Liver (tissue), 9 donors: ENCODE measurements around the gene UBL4A. TPM values are rescaled to one million over a fixed set of nuclear protein-coding genes. Genes with fewer than 3 reads are reported as not detected.

ENCODE experiments used
- DNase-seq: peaks from one replicate; pipeline ENCODE4 v3.0.0-alpha.2; 2017; ENCODE audit warnings: low spot score
- H3K27ac ChIP-seq, 2 donors: one replicate each; pipeline ENCODE4 v1.7.0; 2013; ENCODE audit warnings: inconsistent platforms in 2 of 2, low read length in 2 of 2, control low read depth in 1 of 2, low read depth in 1 of 2, mild to moderate bottlenecking in 1 of 2
- H3K27me3 ChIP-seq, 4 donors: one replicate each; pipeline versions ENCODE4 v1.6.1 to v1.7.0; 2013; ENCODE audit warnings: low read length in 3 of 4, inconsistent platforms in 1 of 4, mild to moderate bottlenecking in 1 of 4, moderate library complexity in 1 of 4; ENCODE audit not compliant: control insufficient read depth in 4 of 4, insufficient read depth in 4 of 4
- H3K36me3 ChIP-seq, 4 donors: one replicate each; pipeline versions ENCODE4 v1.6.1 to v1.7.0; 2013; ENCODE audit warnings: low read length in 3 of 4, mild to moderate bottlenecking in 3 of 4, low read depth in 1 of 4, moderate library complexity in 1 of 4; ENCODE audit not compliant: control insufficient read depth in 4 of 4, insufficient read depth in 3 of 4
- H3K4me1 ChIP-seq, 4 donors: one replicate each; pipeline versions ENCODE4 v1.6.1 to v1.7.0; 2013; ENCODE audit warnings: low read length in 3 of 4, mild to moderate bottlenecking in 3 of 4, moderate library complexity in 1 of 4; ENCODE audit not compliant: control insufficient read depth in 4 of 4, insufficient read depth in 4 of 4
- H3K4me3 ChIP-seq, 3 donors: one replicate each; pipeline versions ENCODE4 v1.6.1 to v1.7.0; 2013; ENCODE audit warnings: low read length in 3 of 3, control low read depth in 1 of 3, low read depth in 1 of 3, mild to moderate bottlenecking in 1 of 3
- H3K9ac ChIP-seq, 2 donors: one replicate each; pipeline ENCODE4 v1.7.0; 2013; ENCODE audit warnings: low read length in 2 of 2, mild to moderate bottlenecking in 2 of 2, moderate library complexity in 2 of 2, control low read depth in 1 of 2, low read depth in 1 of 2
- H3K9me3 ChIP-seq, 4 donors: one replicate each; pipeline versions ENCODE4 v1.6.1 to v1.7.0; 2013; ENCODE audit warnings: low read length in 3 of 4; ENCODE audit not compliant: control insufficient read depth in 4 of 4
- EGR1 ChIP-seq, 2 donors: IDR thresholded peaks; 2 replicates each; pipeline ENCODE4 v1.6.1; 2016 to 2018; ENCODE audit warnings: antibody characterized with exemption in 2 of 2, low read depth in 2 of 2
- FOXA1 ChIP-seq: IDR thresholded peaks from 2 replicates; pipeline ENCODE4 v1.6.1; 2016; ENCODE audit warnings: antibody characterized with exemption
- FOXA2 ChIP-seq: IDR thresholded peaks from 2 replicates; pipeline ENCODE4 v1.6.1; 2016; ENCODE audit warnings: antibody characterized with exemption
- GABPA ChIP-seq, 2 donors: IDR thresholded peaks in 1 of 2; conservative IDR thresholded peaks in 1 of 2; 2 replicates each; pipeline ENCODE4 v1.6.1; 2016; ENCODE audit warnings: antibody characterized with exemption in 2 of 2, mild to moderate bottlenecking in 1 of 2, moderate library complexity in 1 of 2
- HNF4A ChIP-seq, 2 donors: conservative IDR thresholded peaks; 2 replicates each; pipeline ENCODE4 v1.6.1; 2016; ENCODE audit warnings: antibody characterized with exemption in 2 of 2, mild to moderate bottlenecking in 2 of 2
- HNF4G ChIP-seq: IDR thresholded peaks from 2 replicates; pipeline ENCODE4 v1.6.1; 2016; ENCODE audit warnings: antibody characterized with exemption
- JUND ChIP-seq, 2 donors: IDR thresholded peaks; 2 replicates each; pipeline ENCODE4 v1.6.1; 2016; ENCODE audit warnings: antibody characterized with exemption in 2 of 2
- NR2F2 ChIP-seq: IDR thresholded peaks from 2 replicates; pipeline ENCODE4 v1.6.1; 2016; ENCODE audit warnings: antibody characterized with exemption
- RAD21 ChIP-seq, 2 donors: IDR thresholded peaks; 2 replicates each; pipeline ENCODE4 v1.6.1; 2016; ENCODE audit warnings: antibody characterized with exemption in 2 of 2, mild to moderate bottlenecking in 2 of 2
- RXRA ChIP-seq, 2 donors: IDR thresholded peaks; 2 replicates each; pipeline ENCODE4 v1.6.1; 2017 to 2018; ENCODE audit warnings: antibody characterized with exemption in 2 of 2, mild to moderate bottlenecking in 1 of 2
- SP1 ChIP-seq: IDR thresholded peaks from 2 replicates; pipeline ENCODE4 v1.6.1; 2018; ENCODE audit warnings: antibody characterized with exemption, mild to moderate bottlenecking
- TAF1 ChIP-seq: conservative IDR thresholded peaks from 2 replicates; pipeline ENCODE4 v1.6.1; 2016; ENCODE audit warnings: antibody characterized with exemption, mild to moderate bottlenecking
- YY1 ChIP-seq: IDR thresholded peaks from 2 replicates; pipeline ENCODE4 v1.6.1; 2016; ENCODE audit warnings: antibody characterized with exemption, mild to moderate bottlenecking
- WGBS: extraction: QIAGEN DNeasy Blood & Tissue Kit; methylation state at CpG from one replicate; pipeline ENCODE4 v1.1.7; 2013; 5-methylcytosine and 5-hydroxymethylcytosine counted together
- polyA plus RNA-seq, 2 donors: library from polyadenylated mRNA; stranded (reverse) in 1 of 2; unstranded in 1 of 2; fragments of 200-250 nt in 1 of 2; fragments of >200 nt in 1 of 2; fragmentation: Nextera tagmentation in 1 of 2; extraction: Ambion mirVana in 1 of 2; gene quantifications; one replicate each; pipeline versions ENCODE4 v1.2.1 to v1.2.3, GENCODE V29; 2013 to 2015
- total RNA-seq, 2 donors: library from RNA; depleted of rRNA; stranded (reverse); fragments of >200 nt; gene quantifications; one replicate each; pipeline ENCODE4 v1.2.3, GENCODE V29; 2014
- TF ChIP-seq, protein P1 (sequence below): IDR thresholded peaks from 2 replicates; pipeline ENCODE4 v1.6.1; 2016; ENCODE audit warnings: antibody characterized with exemption
- TF ChIP-seq, protein P2 (sequence below): IDR thresholded peaks from 2 replicates; pipeline ENCODE4 v1.6.1; 2016; ENCODE audit warnings: antibody characterized with exemption, mild to moderate bottlenecking
- TF ChIP-seq, protein P3 (sequence below): fragments of 150-350 bp; IDR thresholded peaks from 2 replicates; pipeline ENCODE4 v1.5.1; 2017; ENCODE audit warnings: improper control_type of control experiment, low read depth, low read length; ENCODE audit not compliant: missing input control
- TF ChIP-seq, protein P4 (sequence below): IDR thresholded peaks from 2 replicates; pipeline ENCODE4 v1.6.1; 2016; ENCODE audit warnings: antibody characterized with exemption
- TF ChIP-seq, protein P5 (sequence below): IDR thresholded peaks from 2 replicates; pipeline ENCODE4 v1.6.1; 2016; ENCODE audit warnings: antibody characterized with exemption
- donor health status: healthy.
- donor health status: healthy.
- donor health status: healthy.
- donor health status: healthy.
- donor health status: healthy.

Gene UBL4A
- total and polyA plus RNA-seq, 4 donors = 13.9 to 22.2 (median 20.8) TPM

DNA sequence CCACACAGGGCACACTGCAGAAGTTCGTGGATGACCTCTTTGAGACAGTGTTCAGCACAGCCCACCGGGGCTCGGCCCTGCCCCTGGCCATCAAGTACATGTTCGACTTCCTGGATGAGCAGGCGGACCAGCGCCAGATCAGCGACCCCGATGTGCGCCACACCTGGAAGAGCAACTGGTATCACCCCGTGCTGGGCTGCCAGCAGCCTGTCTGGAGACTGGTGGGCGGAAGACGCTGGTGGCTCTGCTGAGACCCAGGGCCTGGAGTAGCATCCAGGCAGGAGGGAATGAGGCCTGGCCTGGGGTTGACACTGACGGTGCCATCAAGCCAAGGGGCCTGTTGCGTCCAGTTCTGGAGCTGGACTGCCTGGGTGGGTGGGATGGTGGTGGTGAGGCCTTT, 16.0 kb downstream of the UBL4A start:
- Histone ChIP-seq H3K4me1 (no peaks in the 10 kb centered on the region), H3K27me3 (no peaks in the 10 kb centered on the region), H3K27ac (no peak overlapping the region), H3K4me3 (no peak overlapping the region), H3K9ac (no peak overlapping the region), H3K36me3 (peaks cover 0 to 2% (median 0%) of the 10 kb centered on the region in 4 donors), H3K9me3 (no peaks in the 10 kb centered on the region)
- TF ChIP-seq, protein P1, sequence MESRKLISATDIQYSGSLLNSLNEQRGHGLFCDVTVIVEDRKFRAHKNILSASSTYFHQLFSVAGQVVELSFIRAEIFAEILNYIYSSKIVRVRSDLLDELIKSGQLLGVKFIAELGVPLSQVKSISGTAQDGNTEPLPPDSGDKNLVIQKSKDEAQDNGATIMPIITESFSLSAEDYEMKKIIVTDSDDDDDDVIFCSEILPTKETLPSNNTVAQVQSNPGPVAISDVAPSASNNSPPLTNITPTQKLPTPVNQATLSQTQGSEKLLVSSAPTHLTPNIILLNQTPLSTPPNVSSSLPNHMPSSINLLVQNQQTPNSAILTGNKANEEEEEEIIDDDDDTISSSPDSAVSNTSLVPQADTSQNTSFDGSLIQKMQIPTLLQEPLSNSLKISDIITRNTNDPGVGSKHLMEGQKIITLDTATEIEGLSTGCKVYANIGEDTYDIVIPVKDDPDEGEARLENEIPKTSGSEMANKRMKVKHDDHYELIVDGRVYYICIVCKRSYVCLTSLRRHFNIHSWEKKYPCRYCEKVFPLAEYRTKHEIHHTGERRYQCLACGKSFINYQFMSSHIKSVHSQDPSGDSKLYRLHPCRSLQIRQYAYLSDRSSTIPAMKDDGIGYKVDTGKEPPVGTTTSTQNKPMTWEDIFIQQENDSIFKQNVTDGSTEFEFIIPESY = no peak
- TF ChIP-seq NR2F2 (no peak), TAF1 (no peak), RXRA (IDR thresholded peaks at IDR 0.05) (no peak), YY1 (no peak), EGR1 (IDR thresholded peaks at IDR 0.05; ENCODE audit: low read depth in 2 of 2) (no peak), FOXA1 (no peak), HNF4A (conservative IDR thresholded peaks at IDR 0.05) (no peak), FOXA2 (no peak), SP1 (no peak), JUND (IDR thresholded peaks at IDR 0.05) (no peak), HNF4G (no peak), GABPA (IDR thresholded peaks at IDR 0.05 in 1 of 2, conservative IDR thresholded peaks at IDR 0.05 in 1 of 2) (no peak), RAD21 (IDR thresholded peaks at IDR 0.05) (no peak)
- TF ChIP-seq, protein P2, sequence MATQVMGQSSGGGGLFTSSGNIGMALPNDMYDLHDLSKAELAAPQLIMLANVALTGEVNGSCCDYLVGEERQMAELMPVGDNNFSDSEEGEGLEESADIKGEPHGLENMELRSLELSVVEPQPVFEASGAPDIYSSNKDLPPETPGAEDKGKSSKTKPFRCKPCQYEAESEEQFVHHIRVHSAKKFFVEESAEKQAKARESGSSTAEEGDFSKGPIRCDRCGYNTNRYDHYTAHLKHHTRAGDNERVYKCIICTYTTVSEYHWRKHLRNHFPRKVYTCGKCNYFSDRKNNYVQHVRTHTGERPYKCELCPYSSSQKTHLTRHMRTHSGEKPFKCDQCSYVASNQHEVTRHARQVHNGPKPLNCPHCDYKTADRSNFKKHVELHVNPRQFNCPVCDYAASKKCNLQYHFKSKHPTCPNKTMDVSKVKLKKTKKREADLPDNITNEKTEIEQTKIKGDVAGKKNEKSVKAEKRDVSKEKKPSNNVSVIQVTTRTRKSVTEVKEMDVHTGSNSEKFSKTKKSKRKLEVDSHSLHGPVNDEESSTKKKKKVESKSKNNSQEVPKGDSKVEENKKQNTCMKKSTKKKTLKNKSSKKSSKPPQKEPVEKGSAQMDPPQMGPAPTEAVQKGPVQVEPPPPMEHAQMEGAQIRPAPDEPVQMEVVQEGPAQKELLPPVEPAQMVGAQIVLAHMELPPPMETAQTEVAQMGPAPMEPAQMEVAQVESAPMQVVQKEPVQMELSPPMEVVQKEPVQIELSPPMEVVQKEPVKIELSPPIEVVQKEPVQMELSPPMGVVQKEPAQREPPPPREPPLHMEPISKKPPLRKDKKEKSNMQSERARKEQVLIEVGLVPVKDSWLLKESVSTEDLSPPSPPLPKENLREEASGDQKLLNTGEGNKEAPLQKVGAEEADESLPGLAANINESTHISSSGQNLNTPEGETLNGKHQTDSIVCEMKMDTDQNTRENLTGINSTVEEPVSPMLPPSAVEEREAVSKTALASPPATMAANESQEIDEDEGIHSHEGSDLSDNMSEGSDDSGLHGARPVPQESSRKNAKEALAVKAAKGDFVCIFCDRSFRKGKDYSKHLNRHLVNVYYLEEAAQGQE = no peak
- TF ChIP-seq, protein P3, sequence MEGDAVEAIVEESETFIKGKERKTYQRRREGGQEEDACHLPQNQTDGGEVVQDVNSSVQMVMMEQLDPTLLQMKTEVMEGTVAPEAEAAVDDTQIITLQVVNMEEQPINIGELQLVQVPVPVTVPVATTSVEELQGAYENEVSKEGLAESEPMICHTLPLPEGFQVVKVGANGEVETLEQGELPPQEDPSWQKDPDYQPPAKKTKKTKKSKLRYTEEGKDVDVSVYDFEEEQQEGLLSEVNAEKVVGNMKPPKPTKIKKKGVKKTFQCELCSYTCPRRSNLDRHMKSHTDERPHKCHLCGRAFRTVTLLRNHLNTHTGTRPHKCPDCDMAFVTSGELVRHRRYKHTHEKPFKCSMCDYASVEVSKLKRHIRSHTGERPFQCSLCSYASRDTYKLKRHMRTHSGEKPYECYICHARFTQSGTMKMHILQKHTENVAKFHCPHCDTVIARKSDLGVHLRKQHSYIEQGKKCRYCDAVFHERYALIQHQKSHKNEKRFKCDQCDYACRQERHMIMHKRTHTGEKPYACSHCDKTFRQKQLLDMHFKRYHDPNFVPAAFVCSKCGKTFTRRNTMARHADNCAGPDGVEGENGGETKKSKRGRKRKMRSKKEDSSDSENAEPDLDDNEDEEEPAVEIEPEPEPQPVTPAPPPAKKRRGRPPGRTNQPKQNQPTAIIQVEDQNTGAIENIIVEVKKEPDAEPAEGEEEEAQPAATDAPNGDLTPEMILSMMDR = no peak
- no peak for DNase-seq
- WGBS = 97% methylated on average over 14 of the region's 14 CpGs

DNA sequence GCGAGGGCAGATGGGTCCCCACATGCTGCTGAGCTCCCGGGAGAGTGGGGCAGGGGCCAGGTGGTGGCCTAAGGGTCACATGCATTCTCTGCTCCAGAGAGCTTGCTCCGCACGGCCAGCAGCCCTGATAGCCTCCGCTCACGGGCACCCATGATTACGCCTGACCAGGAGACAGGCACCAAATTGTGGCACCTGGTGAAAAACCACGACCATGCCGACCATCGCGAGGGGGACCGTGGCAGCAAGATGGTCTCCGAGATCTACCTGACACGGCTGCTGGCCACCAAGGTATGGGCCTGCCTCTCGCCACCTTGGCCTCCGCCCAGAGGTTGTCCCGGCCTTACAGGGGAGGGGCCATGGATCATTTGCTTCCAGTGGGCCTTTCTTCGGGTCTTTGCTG, 16.5 kb downstream of the UBL4A start:
- Histone ChIP-seq H3K9ac (no peak overlapping the region), H3K4me1 (no peaks in the 10 kb centered on the region), H3K27ac (no peak overlapping the region), H3K4me3 (no peak overlapping the region), H3K36me3 (peaks cover 0 to 2% (median 0%) of the 10 kb centered on the region in 4 donors), H3K27me3 (no peaks in the 10 kb centered on the region), H3K9me3 (no peaks in the 10 kb centered on the region)
- DNase-seq = no peak
- WGBS = 96% methylated on average over 18 of the region's 18 CpGs
- TF ChIP-seq YY1 = no peak
- TF ChIP-seq, protein P4, sequence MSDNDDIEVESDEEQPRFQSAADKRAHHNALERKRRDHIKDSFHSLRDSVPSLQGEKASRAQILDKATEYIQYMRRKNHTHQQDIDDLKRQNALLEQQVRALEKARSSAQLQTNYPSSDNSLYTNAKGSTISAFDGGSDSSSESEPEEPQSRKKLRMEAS = no peak
- no peak for TF ChIP-seq RAD21 (IDR thresholded peaks at IDR 0.05)
- no peak for TF ChIP-seq TAF1
- no peak for TF ChIP-seq FOXA2
- no peak for TF ChIP-seq RXRA (IDR thresholded peaks at IDR 0.05)
- TF ChIP-seq JUND (IDR thresholded peaks at IDR 0.05) = no peak
- TF ChIP-seq SP1 = no peak
- no peak for TF ChIP-seq HNF4G
- no peak for TF ChIP-seq NR2F2
- TF ChIP-seq HNF4A (conservative IDR thresholded peaks at IDR 0.05) = no peak
- TF ChIP-seq, protein P3 = no peak
- TF ChIP-seq EGR1 (IDR thresholded peaks at IDR 0.05; ENCODE audit: low read depth in 2 of 2) = no peak
- TF ChIP-seq, protein P5, sequence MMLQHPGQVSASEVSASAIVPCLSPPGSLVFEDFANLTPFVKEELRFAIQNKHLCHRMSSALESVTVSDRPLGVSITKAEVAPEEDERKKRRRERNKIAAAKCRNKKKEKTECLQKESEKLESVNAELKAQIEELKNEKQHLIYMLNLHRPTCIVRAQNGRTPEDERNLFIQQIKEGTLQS = no peak
- TF ChIP-seq, protein P1 = no peak
- TF ChIP-seq FOXA1 = no peak
